ENCODE results near the gene NTN3.

Gene NTN3

DNA sequence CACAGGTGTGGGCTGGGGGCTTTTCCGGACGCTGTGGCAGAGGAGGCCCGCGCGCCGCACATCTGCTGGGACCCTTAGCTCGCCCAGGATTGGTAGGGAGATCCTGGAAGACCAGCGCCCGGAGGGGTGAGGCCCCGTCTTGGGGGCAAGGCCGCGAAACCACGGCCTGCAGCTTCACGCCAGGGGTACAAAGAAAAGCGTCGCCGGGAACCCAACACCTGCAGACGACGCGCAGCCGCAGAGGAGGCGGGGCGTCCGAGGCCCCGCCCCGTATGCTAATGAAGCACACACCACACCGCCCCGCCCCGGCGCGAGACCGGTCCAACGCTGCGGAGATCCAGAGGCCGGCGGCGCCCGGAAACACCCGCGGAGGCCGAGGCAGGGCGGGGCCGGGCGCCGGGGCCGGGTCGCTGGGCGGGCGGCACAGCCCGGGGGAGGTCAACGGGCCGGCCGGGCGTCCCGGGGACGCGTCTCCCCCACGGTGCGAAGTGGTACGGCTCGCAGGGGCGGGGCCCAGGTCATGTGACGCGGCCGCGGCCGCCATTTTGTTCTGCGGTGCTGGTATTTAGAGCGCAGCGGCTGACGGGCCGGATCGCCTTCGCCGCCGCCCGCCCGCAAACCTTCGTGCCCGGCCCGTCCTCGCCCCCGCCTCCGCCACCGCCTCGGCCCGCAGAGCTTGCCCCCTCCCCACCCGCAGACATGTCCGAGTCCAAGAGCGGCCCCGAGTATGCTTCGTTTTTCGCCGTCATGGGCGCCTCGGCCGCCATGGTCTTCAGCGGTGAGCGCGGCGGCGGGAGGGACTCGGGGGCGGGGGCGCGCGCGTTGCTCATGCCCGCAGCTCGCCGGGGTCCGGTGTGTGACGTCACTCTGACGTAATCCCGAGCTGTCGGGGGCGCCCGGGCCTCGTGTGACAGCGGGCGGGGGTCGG, 42.6 kb downstream of the NTN3 start, which contains the start of gene ATP6V0C:
Gene ATP6V0C, plus strand, starts transcription at position 548 of the 928 bp plus-strand sequence. Its CDS starts 152 bp downstream, at position 700.
- FAIRE-seq (no peak), DNase-seq (ENCODE audit: low spot score) (peak; percentile 81)

- FAIRE-seq (no peak), DNase-seq (ENCODE audit: low spot score) (no peak)
These were observed 43.5 kb downstream of the NTN3 start for GRCh38 chr16:2514333-2515179.

- FAIRE-seq = no peak
- no peak for DNase-seq (ENCODE audit: low spot score)
These were observed 44.2 kb downstream of the NTN3 start for GRCh38 chr16:2515180-2515851.

GRCh38 chr16:2516391-2517240, 45.5 kb downstream of the NTN3 start:
- no peak for DNase-seq (ENCODE audit: low spot score)
- no peak for FAIRE-seq

GRCh38 chr16:2517954-2518605, 47.0 kb downstream of the NTN3 start:
- FAIRE-seq = no peak
- DNase-seq (ENCODE audit: low spot score) = no peak

GRCh38 chr16:2518823-2519710, 48.0 kb downstream of the NTN3 start:
- no peak for FAIRE-seq
- DNase-seq (ENCODE audit: low spot score) = no peak

GRCh38 chr16:2519711-2520080, 48.6 kb downstream of the NTN3 start:
- no peak for FAIRE-seq

GRCh38 chr16:2520097-2520783, 49.1 kb downstream of the NTN3 start, which contains the start of gene AMDHD2:
Gene AMDHD2, plus strand, starts transcription at chr16:2520371. Its CDS starts 88 bp downstream, at chr16:2520459.
- no peak for FAIRE-seq
- DNase-seq (ENCODE audit: low spot score) = peak; percentile 87

More at GRCh38 chr16:2519711-2520080, 48.6 kb downstream of the NTN3 start:
- no peak for DNase-seq (ENCODE audit: low spot score)

DNA sequence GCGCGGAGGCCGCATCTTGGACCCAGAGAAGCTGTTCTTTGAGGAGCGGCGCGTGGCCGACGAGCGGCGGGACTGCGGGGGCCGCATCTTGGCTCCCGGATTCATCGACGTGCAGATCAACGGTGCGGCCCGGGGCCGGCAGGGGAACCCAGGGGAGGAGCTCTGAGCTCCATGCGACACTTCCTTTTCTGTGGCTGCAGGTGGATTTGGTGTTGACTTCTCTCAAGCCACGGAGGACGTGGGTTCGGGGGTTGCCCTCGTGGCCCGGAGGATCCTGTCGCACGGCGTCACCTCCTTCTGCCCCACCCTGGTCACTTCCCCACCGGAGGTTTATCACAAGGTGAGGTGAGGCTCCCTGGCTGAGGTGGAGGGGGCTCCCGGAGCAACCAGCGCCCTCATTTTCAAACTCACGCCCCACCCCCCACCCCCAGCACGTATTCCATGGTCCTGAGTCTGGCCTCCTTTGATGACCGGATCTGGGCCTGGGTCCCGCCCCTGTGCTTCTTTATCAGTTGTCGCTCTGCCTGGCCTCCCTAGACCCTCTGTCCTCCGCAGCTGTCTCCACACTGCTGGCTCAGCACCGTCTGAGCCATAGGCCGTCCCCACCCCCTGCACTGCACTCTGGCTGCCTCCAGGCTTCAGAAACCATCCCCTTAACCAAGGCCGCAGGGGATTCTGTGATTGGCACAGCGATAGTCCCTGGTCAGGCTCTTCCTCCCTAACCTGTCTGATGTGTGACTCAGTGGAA, 49.9 kb downstream of the NTN3 start:
- peak; percentile 86 for DNase-seq (ENCODE audit: low spot score)
- FAIRE-seq = peak; percentile 81
